Fibroblast of skin of left quadriceps (primary cell): Measurements from ENCODE around the gene ALDH1A2.

Experiments
- DNase-seq, 2 experiments: peaks; one replicate each; pipeline ENCODE4 v3.0.0-alpha.2; 2013; ENCODE audit warnings: low read depth in 2 of 2

ALDH1A2 gene

DNA sequence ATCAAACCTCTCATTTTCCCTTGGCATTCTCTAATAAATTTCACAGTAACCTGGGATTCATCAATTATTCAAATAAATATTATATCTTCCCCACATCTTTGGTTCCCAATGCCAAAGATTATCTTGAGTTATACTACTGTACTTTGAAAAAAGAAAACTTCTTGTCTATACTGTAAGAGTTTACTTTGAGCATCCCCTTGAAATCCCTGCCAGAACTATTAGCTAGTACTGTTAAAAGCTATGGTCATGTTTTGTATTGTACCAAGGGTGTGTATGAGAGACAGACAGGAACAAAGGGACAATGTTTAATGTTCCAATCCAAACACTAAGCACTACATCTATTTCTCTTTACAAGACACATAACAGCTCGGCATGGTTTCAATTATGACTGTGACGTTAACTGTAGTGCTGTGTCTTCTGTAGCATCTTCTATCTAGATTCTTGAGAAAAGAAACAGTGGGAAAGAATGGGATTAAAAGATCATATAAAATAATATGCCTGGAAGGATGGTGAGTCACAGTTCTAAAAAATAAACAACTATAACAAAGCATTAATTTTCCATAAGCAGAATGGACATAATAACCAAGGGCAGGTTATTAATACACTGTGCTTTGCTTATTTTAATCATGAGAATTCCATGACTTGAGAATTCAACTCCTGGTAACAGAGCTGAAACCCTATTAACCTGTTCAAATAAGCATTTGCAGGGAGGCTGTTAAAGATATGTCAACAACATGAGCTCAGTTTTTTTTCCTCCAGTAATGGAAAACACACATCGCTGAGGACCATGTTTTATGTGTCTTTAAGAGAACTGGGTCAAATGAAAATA, 71.1 kb downstream of the ALDH1A2 start:
- DNase-seq, result peak in 1 of 2 experiments; percentile 5

- DNase-seq, result no peak
Observed at GRCh38 chr15:57993409-57994145, 71.9 kb downstream of the ALDH1A2 start.

- DNase-seq, result no peak
Observed at GRCh38 chr15:57992761-57993355, 72.7 kb downstream of the ALDH1A2 start.

DNA sequence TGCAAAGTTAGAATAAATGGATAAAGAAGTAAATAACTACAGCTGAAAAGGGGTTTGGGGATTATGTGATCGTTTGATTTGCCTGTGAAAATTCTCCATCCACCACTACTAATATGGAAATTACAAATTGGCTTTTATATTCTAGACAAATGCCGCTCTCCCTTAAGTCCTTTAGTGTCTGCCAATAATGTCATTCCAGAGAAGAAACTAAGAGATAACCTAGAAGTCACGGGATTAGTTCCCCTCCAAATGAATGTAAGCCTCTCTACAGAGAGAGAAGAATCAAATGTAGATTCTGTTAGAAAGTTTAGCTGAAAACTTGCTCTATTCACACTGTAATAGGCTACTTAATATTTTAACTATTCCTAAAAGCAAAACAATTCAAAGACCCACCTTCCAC, 92.0 kb downstream of the ALDH1A2 start:
- DNase-seq, result no peak

DNA sequence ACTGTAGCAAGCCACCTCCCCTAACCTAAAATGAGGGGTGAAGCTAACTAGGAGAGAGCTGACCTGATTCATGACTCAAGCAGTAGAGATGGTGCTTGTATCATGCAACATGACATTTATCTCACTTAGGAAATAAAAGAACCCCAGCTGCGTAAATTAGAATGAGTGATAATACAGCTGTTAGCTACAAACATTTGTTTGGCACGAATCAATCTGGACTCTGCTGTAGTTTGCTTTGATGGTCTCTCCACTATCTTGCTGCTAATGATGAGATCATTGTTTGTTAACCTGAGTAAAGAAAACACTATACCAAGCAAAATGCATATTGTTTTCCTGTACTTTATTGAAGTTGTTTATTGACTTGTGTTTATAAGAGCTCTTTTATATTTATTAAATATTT, 92.6 kb downstream of the ALDH1A2 start:
- no peak for DNase-seq

GRCh38 chr15:57969996-57970395, 95.5 kb downstream of the ALDH1A2 start:
- DNase-seq, result no peak

DNA sequence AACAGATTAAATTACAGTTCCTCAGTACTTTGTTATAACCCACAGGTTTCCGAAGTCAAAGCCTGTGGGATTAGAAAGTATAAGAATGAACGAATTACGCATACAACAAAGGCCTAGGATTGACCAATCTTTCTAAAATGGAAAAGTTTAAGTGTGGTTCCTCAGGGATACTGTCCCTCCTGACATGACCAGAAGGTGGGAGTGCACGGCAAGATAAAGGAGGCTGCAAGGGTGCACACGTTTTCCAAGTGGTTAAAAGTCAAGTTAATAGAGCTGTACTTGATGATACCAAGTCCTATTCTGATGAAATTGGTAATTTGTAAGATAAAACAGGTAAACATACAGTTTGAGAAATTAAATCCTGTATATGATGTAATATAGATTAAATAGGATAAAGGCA, 96.2 kb downstream of the ALDH1A2 start:
- peak in 1 of 2 experiments; percentile 2 for DNase-seq

DNA sequence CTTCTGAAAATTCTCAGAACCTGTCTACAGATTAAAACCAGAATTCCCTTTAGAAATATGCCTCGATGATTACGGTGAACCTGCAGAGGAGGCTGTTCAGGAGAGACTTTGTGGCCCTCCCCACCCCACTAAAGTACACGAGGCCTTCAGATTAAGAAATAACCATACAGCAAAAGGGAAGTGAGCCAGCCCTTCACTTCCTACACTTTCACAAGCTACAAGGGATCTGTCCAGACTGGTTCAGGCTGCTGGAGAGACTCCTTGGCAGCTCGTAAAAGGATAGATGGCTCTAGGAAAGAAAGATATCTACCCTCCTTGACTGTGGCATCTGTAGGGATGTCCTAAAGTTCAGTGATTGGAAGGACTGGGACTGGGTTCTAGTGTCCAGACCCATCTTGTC, 102.6 kb downstream of the ALDH1A2 start:
- no peak for DNase-seq

- DNase-seq, result no peak
Observed at GRCh38 chr15:57961919-57962318, 103.6 kb downstream of the ALDH1A2 start.

DNA sequence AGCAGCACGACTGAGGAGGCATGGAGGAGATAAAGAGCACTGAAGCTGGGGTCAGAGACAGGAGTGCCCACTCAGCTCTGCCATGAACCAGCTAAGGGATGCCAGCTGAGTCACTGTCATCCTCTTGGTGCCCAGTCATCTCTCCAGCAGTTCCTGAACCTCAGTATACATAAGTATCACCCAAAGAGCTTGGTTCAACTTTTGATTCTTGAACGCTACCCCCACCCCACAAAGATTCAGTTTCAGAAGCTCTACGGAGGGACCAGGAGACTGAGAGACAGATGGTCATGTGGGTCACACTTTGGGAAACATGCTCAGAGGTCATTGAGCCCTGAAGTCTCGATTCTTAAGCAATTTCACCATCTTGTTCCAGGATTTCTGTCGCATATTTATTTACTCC, 108.4 kb downstream of the ALDH1A2 start:
- no peak for DNase-seq

DNA sequence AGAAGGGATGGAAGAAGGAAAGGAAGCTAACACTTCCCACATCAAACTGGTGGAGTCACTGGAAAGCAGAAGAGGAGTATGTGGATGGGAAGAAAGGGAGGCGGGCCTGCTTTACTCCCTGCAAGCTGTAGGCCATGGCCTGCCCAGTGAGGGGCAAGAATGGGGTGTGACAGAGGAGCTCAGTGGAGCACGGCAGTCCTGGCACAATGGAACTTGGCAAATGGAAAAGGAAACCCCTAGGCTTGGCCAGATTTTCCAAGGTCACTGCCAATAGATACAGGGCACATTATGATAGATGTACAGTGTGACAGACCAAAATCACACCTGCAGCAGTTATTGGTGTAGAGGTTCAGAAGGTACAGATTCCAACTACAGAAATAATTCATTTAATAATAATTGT, 111.6 kb downstream of the ALDH1A2 start:
- DNase-seq, result no peak

- no peak for DNase-seq
Observed at GRCh38 chr15:57951328-57951932, 114.1 kb downstream of the ALDH1A2 start.

GRCh38 chr15:57950381-57950946, 115.0 kb downstream of the ALDH1A2 start:
- no peak for DNase-seq

GRCh38 chr15:57949374-57949943, 116.1 kb downstream of the ALDH1A2 start:
- no peak for DNase-seq

DNA sequence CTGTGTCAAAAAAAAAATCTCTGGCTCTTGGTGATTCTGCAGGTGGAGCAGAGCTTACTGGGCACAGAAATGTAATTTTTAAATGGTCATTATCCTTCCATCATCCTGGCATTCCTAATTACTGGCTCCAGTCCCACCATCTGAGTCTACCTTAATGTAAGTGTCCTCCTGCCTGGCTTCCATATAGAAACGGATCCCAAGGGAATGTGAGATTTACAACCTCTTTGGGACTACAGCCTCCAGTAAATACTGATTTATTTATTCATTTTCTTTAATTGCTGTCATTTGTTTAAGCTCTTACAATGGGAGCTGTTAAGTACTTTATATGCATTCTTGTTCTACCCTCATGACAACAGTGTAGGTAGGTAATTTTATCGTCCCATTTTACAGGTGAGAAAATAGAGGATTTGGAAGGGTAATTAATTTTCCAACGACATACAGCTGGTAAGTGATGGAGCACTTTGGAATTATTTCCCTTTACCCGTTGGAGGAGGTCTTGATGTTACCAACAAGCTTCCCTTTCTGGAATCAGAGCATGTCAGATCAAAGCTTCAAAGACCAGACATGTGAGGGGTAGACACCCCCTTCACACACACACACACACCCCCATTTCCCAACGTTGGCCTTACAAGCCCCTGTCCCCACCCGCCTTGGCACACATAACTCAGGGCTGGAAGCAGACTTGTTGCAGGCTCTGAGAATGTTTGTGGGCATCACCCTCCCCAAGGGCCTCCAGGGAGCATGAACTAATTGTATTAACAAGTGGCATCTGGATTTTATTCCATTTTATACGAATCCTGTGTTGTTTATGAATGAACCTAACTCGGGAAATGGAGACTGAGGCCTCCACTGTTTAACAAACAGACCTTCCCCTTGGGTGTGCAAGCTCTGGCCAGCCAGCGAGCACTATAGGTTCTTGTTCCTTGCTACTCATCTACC, 116.9 kb downstream of the ALDH1A2 start:
- DNase-seq, result no peak

GRCh38 chr15:57947781-57948180, 117.7 kb downstream of the ALDH1A2 start:
- no peak for DNase-seq

DNA sequence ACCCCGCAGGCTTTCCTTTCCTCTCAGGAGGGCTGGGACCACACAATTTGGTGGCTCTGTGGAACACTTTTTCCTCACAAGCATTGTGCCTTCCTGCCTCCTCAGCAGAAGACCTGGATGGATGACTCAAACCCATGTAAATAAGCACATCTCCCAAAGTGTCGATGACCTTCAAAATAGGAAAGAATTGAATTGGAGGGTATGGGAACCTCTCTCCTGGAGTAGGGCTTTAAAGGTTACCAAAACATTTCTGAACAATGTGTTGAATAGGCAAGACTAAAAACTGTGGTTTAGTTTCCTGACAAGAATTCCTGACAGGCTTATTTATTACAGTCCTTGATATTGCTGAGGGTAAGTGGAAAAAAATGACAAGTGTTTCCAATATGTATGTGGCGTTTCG, 118.2 kb downstream of the ALDH1A2 start:
- no peak for DNase-seq

DNA sequence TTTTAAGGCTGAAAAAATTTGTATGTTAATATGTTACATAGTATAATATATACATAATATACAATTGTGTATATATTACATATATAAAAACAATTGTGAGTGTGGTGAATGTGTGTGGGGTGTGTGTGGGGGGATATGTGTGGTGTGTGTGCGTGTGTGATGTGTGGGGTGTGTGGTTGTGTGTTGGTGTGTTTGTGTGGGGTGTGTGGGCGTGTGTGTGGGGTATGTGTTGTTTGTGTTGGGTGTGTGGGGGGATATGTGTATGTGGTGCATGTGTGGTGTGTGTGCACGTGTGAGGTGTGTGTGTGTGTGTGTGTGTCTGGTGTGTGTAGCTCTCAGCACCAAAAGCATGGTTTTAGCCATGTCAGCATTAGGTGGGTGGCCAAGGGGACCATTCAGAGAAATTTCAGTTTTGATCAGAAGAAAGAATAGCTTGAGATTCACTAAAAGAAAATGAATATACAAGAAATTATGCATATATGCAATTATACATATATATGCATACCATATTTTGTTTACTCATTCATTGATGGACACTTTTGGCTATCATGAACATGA, 118.9 kb downstream of the ALDH1A2 start:
- DNase-seq, result no peak

- DNase-seq, result no peak
Observed at GRCh38 chr15:57945616-57946015, 119.9 kb downstream of the ALDH1A2 start.

DNA sequence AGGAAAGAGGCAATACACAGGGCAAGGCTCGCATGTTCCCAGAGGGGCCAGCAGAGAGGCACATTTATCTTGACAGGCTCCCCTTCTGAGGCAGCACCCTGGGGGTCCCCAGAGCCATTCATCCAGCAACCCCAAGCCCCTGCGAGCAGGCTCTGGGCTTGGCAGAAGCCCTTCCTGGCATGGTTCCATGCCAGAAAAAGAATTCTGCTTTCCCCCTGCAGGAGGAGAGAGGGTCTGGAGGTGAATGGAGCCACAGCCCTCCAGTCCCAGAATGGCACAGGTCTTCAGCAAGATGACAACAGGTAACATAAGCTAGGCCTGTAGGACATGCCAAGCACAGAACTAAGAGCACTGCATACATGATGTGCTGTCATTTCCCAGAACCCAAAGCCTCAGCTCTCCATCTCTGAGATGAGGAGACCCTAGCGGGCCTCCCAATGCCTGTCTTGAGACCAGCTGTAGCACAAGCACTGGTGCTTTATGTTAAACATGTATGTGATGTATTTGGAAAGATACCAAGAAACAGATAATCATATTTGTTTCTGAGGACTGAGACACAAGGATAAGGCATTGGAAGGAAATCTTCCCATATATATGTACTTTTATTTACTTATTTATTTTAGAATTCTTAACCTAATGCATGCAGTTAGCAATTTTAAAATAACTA, 121.6 kb downstream of the ALDH1A2 start:
- no peak for DNase-seq
